ENCODE data around the gene EIF2S1. TPM values are rescaled to one million over a fixed set of nuclear protein-coding genes. Genes with fewer than 3 reads are reported as not detected.

Gene EIF2S1
- total RNA-seq, 1 experiment from 2014 or later: 165 TPM

- no peaks in the 10 kb centered on the region for H3K9me3 ChIP-seq (ENCODE audit: control insufficient read depth, low read depth, low read length)
- no peak for DNase-seq
- H3K23me2 ChIP-seq (ENCODE audit: insufficient read length, low read depth, low read length, poor library complexity, severe bottlenecking): no peaks in the 10 kb centered on the region
- no peaks in the 10 kb centered on the region for H3K79me2 ChIP-seq (ENCODE audit: insufficient read depth, low read length)
- H3K27me3 Mint-ChIP-seq (ENCODE audit: low read depth): no peaks in the 10 kb centered on the region
- H2AFZ ChIP-seq (ENCODE audit: low read length): no peak overlapping the region
- H3T11ph ChIP-seq (ENCODE audit: low read length): no peak overlapping the region
- H2BK20ac ChIP-seq (ENCODE audit: low read depth, low read length, poor library complexity, severe bottlenecking): no peak overlapping the region
- H3K4me2 ChIP-seq (ENCODE audit: insufficient read depth, insufficient read length, low read length): no peak overlapping the region
- peaks cover 26 to 92% (median 78%) of the 10 kb centered on the region in 3 experiments; a peak in 6 of 7 replicates for H3K36me3 Mint-ChIP-seq (ENCODE audit: insufficient read depth in 1 of 3, low read depth in 3 of 3)
- no peak overlapping the region for H4K91ac ChIP-seq (ENCODE audit: insufficient read length, low read depth, low read length)
- H3K9ac ChIP-seq (ENCODE audit: extremely low read depth, insufficient read length, low read length): no peak overlapping the region
- no peak overlapping the region for H4K8ac ChIP-seq (replicated peaks; ENCODE audit: insufficient read length, low read depth, low read length)
- H3K56ac ChIP-seq (ENCODE audit: insufficient read length, low read depth, low read length): no peak overlapping the region
- no peak overlapping the region for H3K27ac ChIP-seq (ENCODE audit: insufficient read length, low read depth, low read length)
- no peak overlapping the region for H3K4me3 Mint-ChIP-seq
- no peak overlapping the region for H3K27ac Mint-ChIP-seq
- no peak overlapping the region for H4K5ac ChIP-seq (ENCODE audit: insufficient read length, low read depth, low read length)
- no peak overlapping the region for H2BK15ac ChIP-seq (ENCODE audit: low read depth, low read length)
- H3K4me1 ChIP-seq (ENCODE audit: insufficient read depth, low read length): no peaks in the 10 kb centered on the region
- no peak overlapping the region for H2BK12ac ChIP-seq (ENCODE audit: insufficient read length, low read depth, low read length)
- H3K23ac ChIP-seq (ENCODE audit: insufficient read length, low read depth, low read length): no peak overlapping the region
- no peaks in the 10 kb centered on the region for H3K79me1 ChIP-seq (ENCODE audit: insufficient read depth, low read depth, low read length, poor library complexity, severe bottlenecking)
- H3K4ac ChIP-seq (ENCODE audit: low read depth, low read length): no peak overlapping the region
- no peaks in the 10 kb centered on the region for H3K4me1 Mint-ChIP-seq
- TF ChIP-seq CTCF (conservative IDR thresholded peaks at IDR 0.05): no peak
- H3K27me3 ChIP-seq (ENCODE audit: insufficient read depth, low read length): no peaks in the 10 kb centered on the region
- H3K18ac ChIP-seq (ENCODE audit: insufficient read length, low read depth, low read length): no peak overlapping the region
- WGBS (ENCODE audit: extremely low coverage, insufficient read length, low lambda C conversion rate): no CpG with 5 or more reads among the region's 4 CpGs
- H4K20me1 ChIP-seq (ENCODE audit: control insufficient read depth, insufficient read depth, insufficient read length): no peaks in the 10 kb centered on the region
- H2BK120ac ChIP-seq (ENCODE audit: low read depth, low read length, poor library complexity, severe bottlenecking): no peak overlapping the region
- H3K14ac ChIP-seq (ENCODE audit: insufficient read depth, low read length): no peak overlapping the region
- H2AK5ac ChIP-seq (ENCODE audit: insufficient read length, low read length): no peak overlapping the region
- H3K9me3 Mint-ChIP-seq: no peaks in the 10 kb centered on the region
- no peak overlapping the region for H2BK5ac ChIP-seq (ENCODE audit: insufficient read length, low read length)
Measured at GRCh38 chr14:67371247-67372148, 11.4 kb downstream of the EIF2S1 start.
